K562 (cell line): Measurements from ENCODE around the gene EFCAB8.

Experiments
- CBX2 ChIP-seq: fragments of 200-600 bp; sonication (generic); IDR thresholded peaks from one replicate; pipeline ENCODE4 v1.6.1; 2012; ENCODE audit warnings: mild to moderate bottlenecking, low read length, inconsistent platforms; ENCODE audit not compliant: insufficient read depth, poor library complexity, severe bottlenecking
- FUS ChIP-seq: fragments of 200-400 bp; formaldehyde crosslinking; optimal IDR thresholded peaks from 2 replicates; pipeline ENCODE3; 2017; ENCODE audit warnings: low read depth, low read length
- HCFC1 ChIP-seq: IDR thresholded peaks from 2 replicates; pipeline ENCODE4 v1.6.1; 2012; ENCODE audit warnings: low read depth, low read length, improper control_type of control experiment
- MCM3 ChIP-seq: fragments of 450-650 bp; IDR thresholded peaks from 2 replicates; pipeline ENCODE4 v1.6.1; 2016
- RNF2 ChIP-seq: sonication (generic); IDR thresholded peaks from 2 replicates; pipeline ENCODE4 v1.6.1; 2016
- SIN3A ChIP-seq, 2 experiments: fragments of 150-350 bp in 1 of 2; IDR thresholded peaks; 2 replicates each; pipeline ENCODE4 v1.6.1; 2011 to 2016; ENCODE audit warnings: borderline replicate concordance in 2 of 2, low read depth in 2 of 2, low read length in 2 of 2, mild to moderate bottlenecking in 2 of 2, moderate library complexity in 2 of 2; ENCODE audit not compliant: control insufficient read depth in 1 of 2
- THRAP3 ChIP-seq: fragments of 450-650 bp; IDR thresholded peaks from 2 replicates; pipeline ENCODE4 v1.6.1; 2016; ENCODE audit warnings: mild to moderate bottlenecking, inconsistent platforms, borderline replicate concordance
- YY1 ChIP-seq, 3 experiments: IDR thresholded peaks; 2 replicates each; pipeline ENCODE4 v1.6.1; 2011; ENCODE audit warnings: low read length in 2 of 3, mild to moderate bottlenecking in 2 of 3, moderate library complexity in 2 of 3, borderline replicate concordance in 1 of 3, control low read depth in 1 of 3, low read depth in 1 of 3; ENCODE audit not compliant: insufficient read depth in 3 of 3, insufficient replicate concordance in 2 of 3, control insufficient read depth in 1 of 3, insufficient read length in 1 of 3; ENCODE audit errors: extremely low read depth in 1 of 3
- ZBTB1 ChIP-seq: sonication (generic); formaldehyde crosslinking; IDR thresholded peaks from 2 replicates; pipeline ENCODE4 v1.8.1; 2023; ENCODE audit warnings: missing genetic modification reagents, low read depth, mild to moderate bottlenecking, borderline replicate concordance
- ZFX ChIP-seq: sonication (generic); formaldehyde crosslinking; IDR thresholded peaks from 2 replicates; pipeline ENCODE4 v1.8.0; 2022; ENCODE audit warnings: mild to moderate bottlenecking, missing genetic modification reagents, moderate library complexity
- TF ChIP-seq, protein P1 (sequence below): fragments of 250-450 bp; sonication (Bioruptor Pico); IDR thresholded peaks from 2 replicates; pipeline ENCODE4 v1.5.0; 2022; ENCODE audit warnings: mild to moderate bottlenecking
- TF ChIP-seq, protein P2 (sequence below), 3 experiments: IDR thresholded peaks in 2 of 3; conservative IDR thresholded peaks in 1 of 3; 2 replicates each; pipeline ENCODE4 v1.5.1; 2011 to 2012; ENCODE audit warnings: low read length in 3 of 3, mild to moderate bottlenecking in 3 of 3, control low read depth in 2 of 3, improper control_type of control experiment in 1 of 3, inconsistent platforms in 1 of 3, low read depth in 1 of 3, mixed read lengths in 1 of 3, moderate library complexity in 1 of 3; ENCODE audit not compliant: insufficient read depth in 2 of 3

DNA sequence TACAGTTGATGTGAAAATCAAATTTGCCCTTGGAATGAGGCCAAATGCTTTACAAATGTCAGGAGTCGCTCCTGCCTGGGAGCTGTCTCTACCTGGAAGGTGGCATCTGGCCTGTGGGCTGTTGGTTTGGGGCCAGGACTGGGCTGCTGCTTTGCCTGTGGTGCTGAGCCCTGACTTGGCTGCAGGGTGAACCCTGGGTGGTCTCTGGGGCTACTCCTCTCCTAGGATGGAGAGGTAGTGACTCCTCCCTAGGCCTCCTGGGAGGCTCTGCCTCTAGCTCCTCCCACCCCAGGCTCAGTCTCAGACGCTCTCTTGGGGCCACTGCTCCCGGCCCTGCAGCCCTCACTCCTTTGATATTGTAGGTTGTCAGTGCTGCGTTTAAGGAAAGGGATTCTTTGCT lies 47.5 kb downstream of the EFCAB8 start:
- TF ChIP-seq FUS (no peak), RNF2 (no peak), THRAP3 (no peak), MCM3 (no peak), ZFX (CRISPR knock-in tag) (no peak), YY1 (IDR thresholded peaks at IDR 0.05; ENCODE audit: borderline replicate concordance in 1 of 3, control insufficient read depth in 1 of 3, extremely low read depth in 1 of 3, insufficient read depth in 3 of 3, insufficient read length in 1 of 3, insufficient replicate concordance in 2 of 3, low read depth in 1 of 3, low read length in 2 of 3) (no peak), SIN3A (IDR thresholded peaks at IDR 0.05; ENCODE audit: borderline replicate concordance in 2 of 2, control insufficient read depth in 1 of 2, low read depth in 2 of 2, low read length in 2 of 2) (no peak), HCFC1 (no peak), CBX2 (no peak), ZBTB1 (CRISPR knock-in tag) (no peak)
- TF ChIP-seq, protein P1, sequence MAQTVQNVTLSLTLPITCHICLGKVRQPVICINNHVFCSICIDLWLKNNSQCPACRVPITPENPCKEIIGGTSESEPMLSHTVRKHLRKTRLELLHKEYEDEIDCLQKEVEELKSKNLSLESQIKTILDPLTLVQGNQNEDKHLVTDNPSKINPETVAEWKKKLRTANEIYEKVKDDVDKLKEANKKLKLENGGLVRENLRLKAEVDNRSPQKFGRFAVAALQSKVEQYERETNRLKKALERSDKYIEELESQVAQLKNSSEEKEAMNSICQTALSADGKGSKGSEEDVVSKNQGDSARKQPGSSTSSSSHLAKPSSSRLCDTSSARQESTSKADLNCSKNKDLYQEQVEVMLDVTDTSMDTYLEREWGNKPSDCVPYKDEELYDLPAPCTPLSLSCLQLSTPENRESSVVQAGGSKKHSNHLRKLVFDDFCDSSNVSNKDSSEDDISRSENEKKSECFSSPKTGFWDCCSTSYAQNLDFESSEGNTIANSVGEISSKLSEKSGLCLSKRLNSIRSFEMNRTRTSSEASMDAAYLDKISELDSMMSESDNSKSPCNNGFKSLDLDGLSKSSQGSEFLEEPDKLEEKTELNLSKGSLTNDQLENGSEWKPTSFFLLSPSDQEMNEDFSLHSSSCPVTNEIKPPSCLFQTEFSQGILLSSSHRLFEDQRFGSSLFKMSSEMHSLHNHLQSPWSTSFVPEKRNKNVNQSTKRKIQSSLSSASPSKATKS = no peak
- TF ChIP-seq, protein P2, sequence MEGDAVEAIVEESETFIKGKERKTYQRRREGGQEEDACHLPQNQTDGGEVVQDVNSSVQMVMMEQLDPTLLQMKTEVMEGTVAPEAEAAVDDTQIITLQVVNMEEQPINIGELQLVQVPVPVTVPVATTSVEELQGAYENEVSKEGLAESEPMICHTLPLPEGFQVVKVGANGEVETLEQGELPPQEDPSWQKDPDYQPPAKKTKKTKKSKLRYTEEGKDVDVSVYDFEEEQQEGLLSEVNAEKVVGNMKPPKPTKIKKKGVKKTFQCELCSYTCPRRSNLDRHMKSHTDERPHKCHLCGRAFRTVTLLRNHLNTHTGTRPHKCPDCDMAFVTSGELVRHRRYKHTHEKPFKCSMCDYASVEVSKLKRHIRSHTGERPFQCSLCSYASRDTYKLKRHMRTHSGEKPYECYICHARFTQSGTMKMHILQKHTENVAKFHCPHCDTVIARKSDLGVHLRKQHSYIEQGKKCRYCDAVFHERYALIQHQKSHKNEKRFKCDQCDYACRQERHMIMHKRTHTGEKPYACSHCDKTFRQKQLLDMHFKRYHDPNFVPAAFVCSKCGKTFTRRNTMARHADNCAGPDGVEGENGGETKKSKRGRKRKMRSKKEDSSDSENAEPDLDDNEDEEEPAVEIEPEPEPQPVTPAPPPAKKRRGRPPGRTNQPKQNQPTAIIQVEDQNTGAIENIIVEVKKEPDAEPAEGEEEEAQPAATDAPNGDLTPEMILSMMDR (IDR thresholded peaks at IDR 0.05 in 2 of 3, conservative IDR thresholded peaks at IDR 0.05 in 1 of 3; ENCODE audit: insufficient read depth in 2 of 3, low read depth in 1 of 3, low read length in 3 of 3) = no peak
